Smooth muscle cell of the brain vasculature (primary cell): Measurements from ENCODE around the gene TMEM129.
A peak's percentile ranks its signal among the peaks of the same experiment; 100 is the strongest.

Experiments used
- DNase-seq: peaks from one replicate; pipeline ENCODE4 v3.0.0-alpha.2; 2012; ENCODE audit warnings: low read depth, low spot score

TMEM129 gene

GRCh38 chr4:1744552-1744951 is 23.4 kb upstream of the TMEM129 start:
- no peak for DNase-seq

DNA sequence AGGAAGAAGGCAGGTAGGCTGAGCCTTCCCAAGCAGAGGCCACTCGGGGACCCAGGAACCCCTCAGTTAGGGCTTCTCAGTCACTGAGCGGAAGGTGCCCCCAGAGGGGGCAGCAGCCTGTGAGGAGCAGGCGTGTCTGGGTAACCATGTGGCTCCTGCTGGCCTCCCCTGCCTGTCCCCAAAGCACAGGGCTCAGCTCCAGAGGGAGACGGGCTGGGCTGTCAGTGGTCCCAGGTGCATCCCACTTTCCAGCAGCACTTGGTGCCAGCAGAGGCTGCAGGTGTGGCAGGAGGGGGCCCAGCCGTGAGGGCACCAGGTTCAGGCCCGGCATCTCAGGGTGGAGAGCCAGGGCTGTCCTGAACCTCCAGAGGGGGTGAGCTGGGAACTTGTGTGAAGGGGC is 22.9 kb upstream of the TMEM129 start:
- DNase-seq = no peak

DNA sequence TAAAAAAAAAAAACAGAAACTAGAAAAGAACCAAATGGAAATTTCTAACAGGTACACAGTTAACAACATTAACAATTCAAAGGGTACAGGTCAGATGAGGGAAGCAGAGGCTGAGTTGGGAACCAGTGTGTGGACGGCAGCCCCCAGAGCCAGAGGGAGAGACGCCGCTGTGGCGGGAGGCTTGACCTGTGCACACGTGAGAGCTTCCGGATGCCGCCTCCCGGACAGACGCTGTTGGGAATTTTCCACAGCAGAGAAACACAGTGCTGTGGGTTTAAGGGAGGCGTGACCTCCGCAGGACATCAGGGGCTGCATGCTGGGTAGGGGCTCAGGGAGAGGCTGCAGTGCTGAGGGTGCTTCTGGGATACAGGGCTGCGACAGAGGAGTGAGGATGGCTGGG is 22.4 kb upstream of the TMEM129 start:
- no peak for DNase-seq

DNA sequence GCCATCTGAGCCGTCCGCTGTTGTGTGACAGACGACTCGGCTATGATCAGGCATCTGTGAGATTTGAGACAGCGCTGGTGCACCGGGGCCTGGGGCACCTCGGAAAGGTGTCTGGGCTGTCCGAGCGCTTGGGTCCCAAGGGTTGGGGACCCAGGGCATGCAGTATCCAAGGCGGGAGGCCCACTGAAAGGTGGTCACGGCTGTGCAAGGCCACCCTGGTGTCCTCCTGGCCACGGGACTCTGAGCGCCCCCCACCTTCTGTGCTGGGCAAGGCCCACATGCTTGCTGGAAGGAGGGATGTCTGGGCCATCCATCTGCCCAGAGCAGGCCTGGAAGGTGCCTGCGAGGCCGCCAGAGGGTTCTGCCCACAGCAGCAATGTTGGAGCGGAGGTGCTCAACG is 20.1 kb upstream of the TMEM129 start:
- no peak for DNase-seq

DNA sequence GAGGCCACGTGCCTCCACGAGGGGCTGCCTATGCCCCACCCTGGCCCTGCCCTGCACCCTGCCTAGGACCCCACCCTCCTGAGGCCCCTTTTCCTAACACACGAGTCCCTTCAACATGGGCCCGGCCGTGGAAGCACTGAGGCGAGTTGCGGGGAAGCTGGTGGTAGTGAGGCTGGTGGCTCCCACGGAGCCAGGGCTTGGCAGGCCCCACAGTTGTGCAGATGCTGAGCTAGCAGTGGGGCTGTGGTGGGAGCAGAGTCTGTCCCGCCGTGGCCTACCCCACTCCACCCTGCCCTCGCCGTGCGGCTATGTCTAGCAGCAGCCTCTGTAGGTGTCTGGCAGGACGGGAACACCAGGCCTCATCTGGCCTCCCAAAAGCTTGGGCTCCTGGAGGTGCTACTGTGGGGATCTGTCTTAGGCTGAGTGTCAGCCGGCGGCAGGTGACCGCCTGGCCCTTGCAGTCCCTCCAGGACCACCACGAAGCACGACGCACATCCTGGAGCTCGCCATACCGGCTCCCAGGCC is 19.0 kb upstream of the TMEM129 start:
- no peak for DNase-seq

DNA sequence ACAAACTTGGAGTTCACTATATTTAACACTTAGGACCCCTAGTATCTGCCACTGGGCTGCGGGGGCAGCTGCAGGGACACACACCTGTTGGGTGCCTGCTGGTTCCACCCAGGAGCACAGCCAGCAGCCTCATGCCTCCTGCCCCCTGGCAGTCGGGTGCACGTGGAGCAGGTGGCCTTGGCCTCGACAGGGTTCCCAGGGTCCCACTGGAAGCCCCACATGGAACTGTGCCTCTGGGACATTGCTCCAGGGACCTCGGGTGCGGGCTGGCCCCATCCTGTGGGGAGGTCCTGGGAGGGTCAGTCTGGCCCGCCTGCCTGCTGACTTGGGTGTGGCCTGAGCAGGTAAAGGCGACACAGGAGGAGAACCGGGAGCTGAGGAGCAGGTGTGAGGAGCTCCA is 18.2 kb upstream of the TMEM129 start:
- DNase-seq = no peak

- DNase-seq = no peak
Measured at GRCh38 chr4:1738410-1738809, 17.3 kb upstream of the TMEM129 start.

DNA sequence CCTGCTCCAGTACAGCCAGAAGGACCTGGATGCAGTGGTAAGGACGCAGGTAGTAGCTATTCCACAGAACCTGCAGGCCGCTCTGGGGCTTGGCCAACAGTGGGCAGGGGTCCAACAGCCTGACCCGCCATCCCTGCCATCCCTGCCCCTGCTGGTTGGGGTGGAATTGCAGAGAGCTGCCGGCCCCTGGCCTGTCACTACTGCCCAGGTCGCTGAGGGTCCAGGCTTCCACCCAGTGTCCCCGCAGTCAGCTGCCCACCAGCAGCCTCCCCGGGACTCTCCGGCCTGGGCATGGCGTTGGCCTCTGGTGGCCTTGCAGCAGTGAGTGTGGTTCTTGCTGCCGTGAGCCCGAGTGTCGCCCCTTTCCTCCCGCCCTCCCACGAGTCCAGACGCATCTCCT is 16.5 kb upstream of the TMEM129 start:
- DNase-seq = no peak

- no peak for DNase-seq
Measured at GRCh38 chr4:1736812-1737211, 15.7 kb upstream of the TMEM129 start.

DNA sequence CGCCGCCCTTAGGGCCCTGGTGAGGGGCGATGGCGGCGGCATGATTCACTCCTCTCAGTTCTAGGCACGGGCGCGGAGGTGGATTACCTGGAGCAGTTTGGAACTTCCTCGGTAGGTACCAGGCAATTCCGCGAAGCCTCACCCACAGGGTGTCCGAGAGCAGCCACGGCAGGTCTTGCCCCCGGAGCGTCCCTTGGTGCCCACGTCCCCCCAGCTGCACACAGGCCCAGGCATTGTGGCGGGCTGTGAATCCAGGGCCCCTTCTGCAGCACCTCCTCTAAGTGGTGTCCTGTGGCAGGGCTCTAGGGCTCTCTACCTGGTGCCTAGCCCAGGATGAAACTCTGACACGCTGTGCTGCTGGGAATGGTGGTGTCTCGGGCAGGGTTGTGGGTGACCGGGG is 14.1 kb upstream of the TMEM129 start:
- no peak for DNase-seq

DNA sequence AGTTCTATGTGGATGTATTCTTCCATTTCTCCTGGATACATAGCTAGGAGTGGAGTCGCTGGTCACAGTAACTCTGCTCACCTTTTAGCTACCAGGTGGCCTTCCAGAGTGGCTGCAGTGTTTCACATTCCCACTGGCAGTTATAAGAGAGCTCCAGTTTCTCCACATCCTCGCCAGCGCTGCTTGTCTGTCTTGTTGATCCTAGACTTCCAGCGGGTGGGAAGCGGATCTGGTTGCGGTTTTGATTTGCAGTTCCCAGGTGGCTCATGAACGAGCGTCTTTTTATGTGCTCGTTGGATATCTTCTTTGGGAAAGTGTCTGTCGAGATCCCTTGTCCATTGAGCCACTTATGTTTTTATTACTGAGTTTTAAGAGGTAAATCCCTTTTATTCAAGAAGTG is 11.8 kb upstream of the TMEM129 start:
- no peak for DNase-seq

DNA sequence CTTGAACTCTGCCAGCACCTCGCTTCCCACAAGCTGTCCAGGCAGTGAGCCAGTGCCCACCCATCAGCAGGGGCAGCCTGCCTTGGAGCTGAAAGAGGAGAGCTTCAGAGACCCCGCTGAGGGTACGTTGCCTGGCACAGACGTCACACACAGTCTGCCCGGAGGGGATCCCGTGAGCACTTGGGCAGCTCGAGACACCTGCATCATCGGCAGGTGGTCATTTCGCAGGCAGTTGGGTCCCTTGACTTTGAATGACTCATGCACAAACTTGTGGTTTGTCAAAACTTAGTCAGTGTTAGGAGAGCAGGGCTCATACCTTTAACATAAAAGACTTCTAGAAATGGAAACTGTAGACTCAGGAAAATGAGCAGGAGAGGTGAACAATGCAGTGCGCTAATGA is 10.1 kb upstream of the TMEM129 start:
- no peak for DNase-seq

GRCh38 chr4:1730532-1731135 is 9.5 kb upstream of the TMEM129 start:
- no peak for DNase-seq

GRCh38 chr4:1728061-1728980 is 7.2 kb upstream of the TMEM129 start:
- no peak for DNase-seq

DNA sequence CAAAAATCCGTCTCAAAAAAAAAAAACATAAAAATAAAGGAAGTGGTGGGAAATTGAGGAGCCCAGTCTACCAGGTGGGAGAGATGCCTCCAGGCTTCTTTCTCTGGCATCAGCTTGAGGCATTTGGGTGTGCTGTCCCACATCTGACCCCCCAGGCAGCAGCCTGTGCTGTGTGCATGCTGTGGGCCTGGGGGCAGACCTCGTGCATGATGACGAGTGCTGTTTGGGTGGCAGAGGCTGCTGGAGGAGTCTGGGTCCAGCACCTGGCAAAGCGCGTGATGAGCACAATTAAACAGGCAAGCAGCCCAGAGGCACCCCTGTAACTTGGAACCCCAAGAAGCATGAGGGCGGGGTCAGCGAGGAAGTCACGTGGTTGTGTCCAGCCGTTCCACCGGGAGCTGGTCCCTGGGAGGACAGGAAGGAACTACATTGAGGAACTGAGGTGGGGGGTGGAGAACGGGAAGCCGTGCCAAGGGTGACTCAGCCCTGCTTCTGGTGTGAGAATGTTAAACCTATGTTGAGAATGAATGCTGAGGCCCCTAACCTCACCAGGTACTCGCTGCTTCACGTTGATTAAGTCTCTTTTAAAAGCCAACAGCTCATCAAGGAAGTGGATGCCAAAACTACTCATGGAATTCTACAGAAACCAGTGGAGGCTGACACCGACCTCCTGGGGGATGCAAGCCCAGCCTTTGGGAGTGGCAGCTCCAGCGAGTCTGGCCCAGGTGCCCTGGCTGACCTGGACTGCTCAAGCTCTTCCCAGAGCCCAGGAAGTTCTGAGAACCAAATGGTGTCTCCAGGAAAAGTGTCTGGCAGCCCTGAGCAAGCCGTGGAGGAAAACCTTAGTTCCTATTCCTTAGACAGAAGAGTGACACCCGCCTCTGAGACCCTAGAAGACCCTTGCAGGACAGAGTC is 6.3 kb upstream of the TMEM129 start:
- DNase-seq = no peak

GRCh38 chr4:1726146-1726934 is 5.2 kb upstream of the TMEM129 start:
- DNase-seq = peak; percentile 80

DNA sequence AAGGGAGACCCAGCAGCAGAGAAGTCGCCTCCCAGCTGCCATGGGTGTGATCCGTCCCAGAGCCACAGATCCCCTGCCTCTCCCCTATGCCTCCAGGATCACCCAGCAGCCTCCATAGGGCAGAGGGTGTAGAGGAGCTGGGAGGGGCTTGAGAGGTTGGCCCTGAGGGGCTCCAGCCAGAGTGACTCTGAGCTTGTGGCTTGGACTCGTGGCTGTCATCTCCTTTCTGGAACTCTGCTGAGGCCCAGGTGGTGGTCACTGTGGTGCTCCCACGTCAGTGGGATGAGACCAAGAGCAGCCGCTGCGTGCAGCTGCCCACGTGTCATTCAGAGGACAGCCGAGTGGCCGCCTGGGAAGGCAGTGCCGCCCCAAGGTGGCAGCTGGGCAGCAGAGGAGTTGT is 4.4 kb upstream of the TMEM129 start:
- DNase-seq = no peak

GRCh38 chr4:1723131-1723801 is 2.1 kb upstream of the TMEM129 start:
- no peak for DNase-seq

GRCh38 chr4:1722551-1723118 is 1.5 kb upstream of the TMEM129 start:
- DNase-seq = no peak
